Neural progenitor cell (in vitro differentiated cells): Measurements from ENCODE around the gene OSTN.

ENCODE experiments used
- EZH2phosphoT487 ChIP-seq: fragments of 200-600 bp; sonication (generic); IDR thresholded peaks from 2 replicates; pipeline ENCODE4 v1.6.1; 2017; ENCODE audit warnings: antibody characterized with exemption
- TF ChIP-seq, protein P1 (sequence below): fragments of 200-600 bp; sonication (generic); IDR thresholded peaks from 2 replicates; pipeline ENCODE4 v1.5.1; 2017; ENCODE audit warnings: antibody characterized with exemption, mild to moderate bottlenecking

- TF ChIP-seq, protein P1, sequence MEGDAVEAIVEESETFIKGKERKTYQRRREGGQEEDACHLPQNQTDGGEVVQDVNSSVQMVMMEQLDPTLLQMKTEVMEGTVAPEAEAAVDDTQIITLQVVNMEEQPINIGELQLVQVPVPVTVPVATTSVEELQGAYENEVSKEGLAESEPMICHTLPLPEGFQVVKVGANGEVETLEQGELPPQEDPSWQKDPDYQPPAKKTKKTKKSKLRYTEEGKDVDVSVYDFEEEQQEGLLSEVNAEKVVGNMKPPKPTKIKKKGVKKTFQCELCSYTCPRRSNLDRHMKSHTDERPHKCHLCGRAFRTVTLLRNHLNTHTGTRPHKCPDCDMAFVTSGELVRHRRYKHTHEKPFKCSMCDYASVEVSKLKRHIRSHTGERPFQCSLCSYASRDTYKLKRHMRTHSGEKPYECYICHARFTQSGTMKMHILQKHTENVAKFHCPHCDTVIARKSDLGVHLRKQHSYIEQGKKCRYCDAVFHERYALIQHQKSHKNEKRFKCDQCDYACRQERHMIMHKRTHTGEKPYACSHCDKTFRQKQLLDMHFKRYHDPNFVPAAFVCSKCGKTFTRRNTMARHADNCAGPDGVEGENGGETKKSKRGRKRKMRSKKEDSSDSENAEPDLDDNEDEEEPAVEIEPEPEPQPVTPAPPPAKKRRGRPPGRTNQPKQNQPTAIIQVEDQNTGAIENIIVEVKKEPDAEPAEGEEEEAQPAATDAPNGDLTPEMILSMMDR: no peak
- no peak for TF ChIP-seq EZH2phosphoT487
Observed at GRCh38 chr3:191238321-191238817, 39.3 kb downstream of the OSTN start.
